Transverse colon (tissue), 4 donors: Measurements from ENCODE around the gene HNF1B. TPM values are rescaled to one million over a fixed set of nuclear protein-coding genes. Genes with fewer than 3 reads are reported as not detected.
A peak's percentile ranks its signal among the peaks of the same experiment; 100 is the strongest.

Experiments used
- DNase-seq: peaks from one replicate; pipeline ENCODE4 v3.0.0-alpha.2; 2019
- H3K27ac ChIP-seq, 4 donors: fragments of 200-600 bp; sonication (generic); 2 replicates each; pipeline ENCODE4 v1.5.1; 2016 to 2018; ENCODE audit warnings: inconsistent platforms in 4 of 4
- H3K27me3 ChIP-seq: fragments of 200-600 bp; sonication (generic); 2 replicates; pipeline ENCODE4 v1.5.1; 2017; ENCODE audit warnings: inconsistent platforms
- H3K36me3 ChIP-seq, 4 donors: fragments of 200-600 bp; sonication (generic); 2 replicates each; pipeline ENCODE4 v1.5.1; 2017 to 2019; ENCODE audit warnings: inconsistent platforms in 4 of 4
- H3K4me1 ChIP-seq, 4 donors: fragments of 200-600 bp; sonication (generic); 2 replicates each; pipeline ENCODE4 v1.5.1; 2017 to 2020; ENCODE audit warnings: inconsistent platforms in 4 of 4
- H3K4me3 ChIP-seq, 4 donors: fragments of 200-600 bp; sonication (generic); 1 replicate in 1 of 4; 2 replicates in 3 of 4; pipeline versions ENCODE4 v1.5.1 to v1.6.1; 2017 to 2019; ENCODE audit warnings: inconsistent platforms in 4 of 4
- H3K9me3 ChIP-seq, 2 donors: fragments of 200-600 bp; sonication (generic); 2 replicates each; pipeline ENCODE4 v1.5.1; 2017 to 2019; ENCODE audit warnings: inconsistent platforms in 2 of 2
- EP300 ChIP-seq: sonication (generic); formaldehyde crosslinking; IDR thresholded peaks from one replicate; pipeline ENCODE4 v1.6.1; 2017; ENCODE audit warnings: antibody characterized with exemption, low read depth
- POLR2A ChIP-seq: fragments of 450-650 bp; IDR thresholded peaks from one replicate; pipeline ENCODE4 v1.6.1; 2016; ENCODE audit warnings: antibody characterized with exemption, mild to moderate bottlenecking, moderate library complexity
- POLR2AphosphoS5 ChIP-seq, 3 donors: sonication (generic); formaldehyde crosslinking; IDR thresholded peaks; one replicate each; pipeline ENCODE4 v1.6.1; 2016; ENCODE audit warnings: antibody characterized with exemption in 3 of 3
- WGBS, 2 donors: methylation state at CpG; one replicate each; pipeline ENCODE4 v1.1.5; 2018; ENCODE audit warnings: low coverage in 1 of 2; 5-methylcytosine and 5-hydroxymethylcytosine counted together
- in situ Hi-C, 4 donors: fragments of 200-750 bp; cut with MboI; loops; one replicate each; pipeline versions ENCODE4 v1.15.0 to v1.15.1; 2017; ENCODE audit warnings: low sequenced_read_pairs in 3 of 4, low pct_ligation_motif_present in 1 of 4, low pct_unique_long_range_greater_than_20kb in 1 of 4
- intact Hi-C: fragments of 100-400 bp; cut with DNase I; formaldehyde crosslinking; loops from one replicate; pipeline ENCODE4 v1.15.1; 2023; ENCODE audit warnings: low total_unique reads
- total RNA-seq, 4 donors: library from RNA; depleted of rRNA; stranded (reverse); fragments of >200 nt; gene quantifications; one replicate each; pipeline ENCODE4 v1.1.0, GENCODE V29; 2016
- TF ChIP-seq, protein P1 (sequence below), 5 experiments: fragments of 200-600 bp in 3 of 5; fragments of 450-650 bp in 2 of 5; sonication (generic) in 3 of 5; IDR thresholded peaks; 1 replicate in 2 of 5; 2 replicates in 3 of 5; pipeline ENCODE4 v1.5.1; 2016 to 2017; ENCODE audit warnings: antibody characterized with exemption in 5 of 5, inconsistent platforms in 3 of 5, mild to moderate bottlenecking in 2 of 5, moderate library complexity in 1 of 5

The HNF1B gene
- total RNA-seq, 4 donors from 2014 or later: 22.7 to 35.2 (median 24.9) TPM

DNA sequence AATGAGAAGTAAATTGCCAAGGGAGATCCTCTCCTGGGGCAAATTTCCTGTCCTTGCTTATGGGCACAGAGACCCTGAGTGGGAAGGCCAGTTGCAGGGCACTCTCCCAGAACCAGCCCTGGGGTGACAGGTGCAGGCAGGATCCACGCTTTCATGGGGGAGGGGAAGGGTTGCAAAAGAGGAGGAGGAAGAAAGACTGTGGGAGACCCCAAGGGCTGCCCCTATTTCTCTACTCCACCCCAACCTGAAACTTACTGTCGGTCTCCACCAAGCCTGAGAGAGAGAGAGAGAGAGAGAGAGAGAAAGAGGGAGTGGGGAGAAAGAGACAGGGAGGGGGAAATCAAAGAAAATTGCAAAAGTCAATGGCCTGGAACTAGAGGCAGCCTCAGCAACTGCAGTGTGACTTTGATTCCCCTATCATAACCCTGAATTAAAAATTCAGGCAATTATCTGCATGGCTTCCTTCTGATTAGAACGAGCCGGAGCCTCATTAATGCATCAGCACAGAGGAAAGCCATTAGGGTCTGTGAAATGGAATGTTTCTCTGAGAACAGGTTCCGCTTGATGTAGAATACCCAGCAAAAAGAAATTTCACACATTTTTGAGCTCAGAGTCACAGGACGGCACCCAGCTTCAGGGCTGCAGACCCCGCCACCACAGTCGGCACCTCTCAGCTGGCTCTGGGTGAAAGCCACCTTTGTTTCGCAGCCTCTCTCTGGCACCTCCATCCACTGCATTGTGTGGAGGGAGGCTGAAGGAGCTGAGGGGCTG, 45.1 kb upstream of the HNF1B start:
- Histone ChIP-seq H3K27me3 (peaks cover 8% of the 10 kb centered on the region), H3K27ac (peak overlapping the region; percentile 72 to 79 (median 77)), H3K9me3 (no peaks in the 10 kb centered on the region), H3K4me3 (no peak overlapping the region), H3K36me3 (no peaks in the 10 kb centered on the region), H3K4me1 (peaks cover 0 to 35% (median 18%) of the 10 kb centered on the region in 4 donors)
- in situ Hi-C loops: no loop called here
- DNase-seq: no peak
- TF ChIP-seq, protein P1, sequence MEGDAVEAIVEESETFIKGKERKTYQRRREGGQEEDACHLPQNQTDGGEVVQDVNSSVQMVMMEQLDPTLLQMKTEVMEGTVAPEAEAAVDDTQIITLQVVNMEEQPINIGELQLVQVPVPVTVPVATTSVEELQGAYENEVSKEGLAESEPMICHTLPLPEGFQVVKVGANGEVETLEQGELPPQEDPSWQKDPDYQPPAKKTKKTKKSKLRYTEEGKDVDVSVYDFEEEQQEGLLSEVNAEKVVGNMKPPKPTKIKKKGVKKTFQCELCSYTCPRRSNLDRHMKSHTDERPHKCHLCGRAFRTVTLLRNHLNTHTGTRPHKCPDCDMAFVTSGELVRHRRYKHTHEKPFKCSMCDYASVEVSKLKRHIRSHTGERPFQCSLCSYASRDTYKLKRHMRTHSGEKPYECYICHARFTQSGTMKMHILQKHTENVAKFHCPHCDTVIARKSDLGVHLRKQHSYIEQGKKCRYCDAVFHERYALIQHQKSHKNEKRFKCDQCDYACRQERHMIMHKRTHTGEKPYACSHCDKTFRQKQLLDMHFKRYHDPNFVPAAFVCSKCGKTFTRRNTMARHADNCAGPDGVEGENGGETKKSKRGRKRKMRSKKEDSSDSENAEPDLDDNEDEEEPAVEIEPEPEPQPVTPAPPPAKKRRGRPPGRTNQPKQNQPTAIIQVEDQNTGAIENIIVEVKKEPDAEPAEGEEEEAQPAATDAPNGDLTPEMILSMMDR (IDR thresholded peaks at IDR 0.05): no peak
- TF ChIP-seq POLR2A (no peak), POLR2AphosphoS5 (IDR thresholded peaks at IDR 0.05) (no peak), EP300 (no peak)
- 73 to 100% methylated on average over 3 to 9 of the region's 9 CpGs for WGBS, 2 donors
- intact Hi-C loops: no loop called here

DNA sequence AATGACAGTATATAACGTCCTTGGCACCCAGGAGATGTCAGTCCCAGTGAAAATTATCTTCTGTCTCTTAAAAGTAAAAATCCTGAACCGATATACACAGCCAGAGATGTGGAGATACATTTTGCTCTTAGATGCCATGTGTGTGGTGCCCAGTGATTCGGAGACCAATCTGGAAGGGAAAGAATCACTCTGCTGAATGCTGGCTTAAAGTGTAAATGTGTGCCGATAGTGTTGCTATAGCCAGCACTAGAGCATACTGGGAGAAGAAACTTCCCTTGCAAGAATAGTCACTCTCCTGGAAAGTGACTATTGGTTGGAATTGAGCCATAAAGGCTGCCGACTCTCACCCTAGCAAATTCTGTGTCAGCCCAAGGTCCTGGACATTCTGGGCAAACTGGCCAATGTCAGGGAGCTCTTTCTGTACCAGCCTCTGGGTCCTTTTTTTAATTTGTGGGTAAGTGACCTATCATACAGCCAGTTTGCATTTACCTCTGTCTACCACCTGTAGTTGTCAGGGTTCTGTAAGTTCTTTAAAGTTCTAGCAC, 44.2 kb upstream of the HNF1B start:
- intact Hi-C loops (no loop called here), in situ Hi-C loops (no loop called here)
- no peak for DNase-seq
- TF ChIP-seq POLR2A (no peak), POLR2AphosphoS5 (IDR thresholded peaks at IDR 0.05) (no peak), EP300 (no peak)
- TF ChIP-seq, protein P1 (IDR thresholded peaks at IDR 0.05): no peak
- no peaks in the 10 kb centered on the region for H3K9me3 ChIP-seq
- 29 to 34% methylated on average over 5 of the region's 5 CpGs for WGBS, 2 donors
- H3K4me1 ChIP-seq: peaks cover 0 to 35% (median 18%) of the 10 kb centered on the region in 4 donors
- peak overlapping the region in 1 of 4 donors; percentile 10 for H3K4me3 ChIP-seq
- H3K27ac ChIP-seq: peak overlapping the region; percentile 72 to 79 (median 77)
- peaks cover 8% of the 10 kb centered on the region for H3K27me3 ChIP-seq
- no peaks in the 10 kb centered on the region for H3K36me3 ChIP-seq

DNA sequence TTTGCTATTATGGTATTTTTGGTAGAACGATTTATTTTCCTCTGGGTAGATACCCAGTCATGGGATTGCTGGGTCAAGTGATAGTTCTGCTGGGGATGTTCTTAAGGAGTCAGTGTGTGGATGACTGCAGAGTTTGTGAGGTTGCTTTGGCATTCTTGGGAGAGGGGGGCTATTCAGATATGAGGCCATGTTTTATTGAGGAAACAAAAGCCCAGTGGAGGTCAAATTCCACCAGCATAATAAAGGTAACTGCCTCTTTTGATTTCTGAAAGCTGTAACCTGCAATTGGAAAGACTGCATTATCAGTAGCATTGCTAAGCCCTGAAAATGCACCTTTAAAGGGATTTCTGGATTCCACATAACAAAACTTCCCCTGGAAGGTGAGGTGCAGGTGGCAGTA, 43.7 kb upstream of the HNF1B start:
- no peaks in the 10 kb centered on the region for H3K9me3 ChIP-seq
- 71% methylated on average over 1 of the region's 1 CpG; no CpG with 5 or more reads in 1 of the 2 donors for WGBS, 2 donors
- peak overlapping the region in 1 of 4 donors; percentile 10 for H3K4me3 ChIP-seq
- DNase-seq: peak; percentile 28
- H3K27me3 ChIP-seq: peaks cover 8% of the 10 kb centered on the region
- intact Hi-C loops (no loop called here), in situ Hi-C loops (no loop called here)
- H3K27ac ChIP-seq: peak overlapping the region; percentile 72 to 79 (median 77)
- H3K36me3 ChIP-seq: no peaks in the 10 kb centered on the region
- no peak for TF ChIP-seq POLR2A
- TF ChIP-seq POLR2AphosphoS5 (IDR thresholded peaks at IDR 0.05): peak in 1 of 3 donors; percentile 7
- H3K4me1 ChIP-seq: peaks cover 0 to 35% (median 18%) of the 10 kb centered on the region in 4 donors

DNA sequence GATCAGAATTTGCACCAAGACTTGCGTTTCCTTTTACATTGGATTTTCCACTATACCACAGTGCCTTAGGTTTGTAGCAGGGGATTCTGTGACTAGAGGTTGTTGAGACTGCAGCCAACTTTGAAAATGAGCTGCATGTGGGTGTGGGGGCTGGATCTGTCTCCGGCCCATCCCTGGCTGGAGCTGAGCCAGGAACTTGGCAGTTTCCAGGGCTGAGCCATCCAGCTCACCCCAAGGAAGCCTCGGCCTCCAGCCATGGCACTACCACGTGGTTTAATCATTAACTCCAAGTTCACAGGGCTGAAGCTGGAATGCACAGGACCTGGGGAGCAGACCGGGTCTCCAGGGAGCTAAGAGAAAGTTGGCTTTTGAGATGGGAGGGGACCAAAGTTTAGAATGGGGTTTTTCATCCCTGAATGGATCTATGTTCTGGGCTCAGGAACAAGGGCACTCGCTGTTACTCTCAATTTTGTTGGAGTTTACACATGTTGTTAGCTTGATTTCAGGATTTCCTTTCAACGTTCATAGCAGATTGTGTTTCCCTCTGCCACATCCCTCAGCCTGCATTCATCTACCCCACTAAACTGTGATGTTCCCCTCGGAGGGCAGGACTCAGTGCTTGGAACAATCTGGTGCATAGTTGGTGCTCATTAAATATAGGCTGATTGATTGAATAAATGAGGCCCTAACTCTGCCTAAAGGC, 42.3 kb upstream of the HNF1B start:
- peak overlapping the region; percentile 68 to 79 (median 76) for H3K27ac ChIP-seq
- peak in 1 of 3 donors; percentile 21 for TF ChIP-seq POLR2AphosphoS5 (IDR thresholded peaks at IDR 0.05)
- TF ChIP-seq, protein P1 (IDR thresholded peaks at IDR 0.05): no peak
- intact Hi-C loops: no loop called here

More for the DNA sequence above, 42.3 kb upstream of the HNF1B start:
- peaks cover 8% of the 10 kb centered on the region for H3K27me3 ChIP-seq
- in situ Hi-C loops: no loop called here
- no peaks in the 10 kb centered on the region for H3K9me3 ChIP-seq
- H3K36me3 ChIP-seq: no peaks in the 10 kb centered on the region
- H3K4me3 ChIP-seq: no peak overlapping the region
- 23 to 40% methylated on average over 3 to 8 of the region's 8 CpGs for WGBS, 2 donors
- DNase-seq: peak; percentile 88
- H3K4me1 ChIP-seq: peaks cover 0 to 35% (median 18%) of the 10 kb centered on the region in 4 donors
